Fibroblast of skin of right biceps (primary cell): ENCODE data around the gene CD3E.

ENCODE experiments used
- DNase-seq: peaks from one replicate; pipeline ENCODE4 v3.0.0-alpha.2; 2013

Gene CD3E

DNA sequence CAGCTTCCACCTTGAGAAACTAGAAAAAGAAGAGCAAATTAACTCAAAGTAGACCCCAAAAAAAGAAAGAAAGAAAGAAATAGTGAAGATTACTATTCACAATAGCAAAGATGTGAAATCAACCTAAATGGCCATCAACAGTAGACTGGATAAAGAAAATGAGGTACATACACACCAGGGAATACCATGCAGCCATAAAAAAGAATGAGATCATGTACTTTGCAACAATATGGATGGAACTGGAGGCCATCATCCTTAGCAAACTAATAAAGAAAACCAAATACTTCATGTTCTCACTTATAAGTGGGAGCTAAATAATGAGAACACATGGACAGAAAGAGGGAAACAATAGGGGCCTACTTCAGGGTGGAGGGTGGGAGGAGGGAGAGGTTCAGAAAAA, 24.2 kb downstream of the CD3E start:
- DNase-seq: no peak

DNA sequence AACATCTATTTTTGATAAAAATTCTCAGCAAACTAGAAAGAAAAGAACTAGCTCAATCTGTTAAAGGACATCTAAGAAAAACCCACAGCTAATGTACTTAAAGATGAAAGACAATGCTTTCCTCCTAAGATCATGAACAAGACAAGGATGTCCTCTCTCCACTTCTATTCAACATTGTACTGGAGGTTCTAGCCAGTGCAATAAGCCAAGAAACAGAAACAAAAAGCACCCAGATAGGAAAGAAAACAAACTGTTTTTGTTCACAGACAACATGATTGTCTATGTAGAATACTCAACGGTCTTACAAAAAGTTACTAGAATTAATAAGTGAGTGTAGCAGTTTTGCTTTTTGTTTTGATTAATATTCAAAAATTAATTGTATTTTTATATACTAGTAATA, 30.2 kb downstream of the CD3E start:
- no peak for DNase-seq

DNA sequence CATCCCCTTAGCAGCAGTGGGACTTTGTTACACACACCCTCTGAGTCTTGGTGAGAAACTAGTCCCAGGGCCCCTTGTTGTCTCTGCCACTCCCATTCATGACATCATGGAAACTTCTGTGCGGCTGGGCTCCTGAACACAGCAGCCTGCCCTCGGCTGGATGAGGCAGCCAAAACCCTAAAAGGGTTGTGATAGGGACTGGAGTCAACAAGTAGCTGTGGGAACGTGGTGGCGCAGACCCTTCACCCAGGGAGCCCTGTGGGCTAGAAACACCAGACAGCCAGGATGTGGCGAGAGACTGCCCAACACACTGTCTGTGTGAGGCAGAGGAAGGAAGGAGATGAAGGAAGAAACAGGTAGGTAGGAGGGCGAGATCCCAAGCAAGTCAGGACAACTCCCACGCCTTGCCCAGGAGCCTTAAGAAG, 34.1 kb downstream of the CD3E start:
- no peak for DNase-seq

DNA sequence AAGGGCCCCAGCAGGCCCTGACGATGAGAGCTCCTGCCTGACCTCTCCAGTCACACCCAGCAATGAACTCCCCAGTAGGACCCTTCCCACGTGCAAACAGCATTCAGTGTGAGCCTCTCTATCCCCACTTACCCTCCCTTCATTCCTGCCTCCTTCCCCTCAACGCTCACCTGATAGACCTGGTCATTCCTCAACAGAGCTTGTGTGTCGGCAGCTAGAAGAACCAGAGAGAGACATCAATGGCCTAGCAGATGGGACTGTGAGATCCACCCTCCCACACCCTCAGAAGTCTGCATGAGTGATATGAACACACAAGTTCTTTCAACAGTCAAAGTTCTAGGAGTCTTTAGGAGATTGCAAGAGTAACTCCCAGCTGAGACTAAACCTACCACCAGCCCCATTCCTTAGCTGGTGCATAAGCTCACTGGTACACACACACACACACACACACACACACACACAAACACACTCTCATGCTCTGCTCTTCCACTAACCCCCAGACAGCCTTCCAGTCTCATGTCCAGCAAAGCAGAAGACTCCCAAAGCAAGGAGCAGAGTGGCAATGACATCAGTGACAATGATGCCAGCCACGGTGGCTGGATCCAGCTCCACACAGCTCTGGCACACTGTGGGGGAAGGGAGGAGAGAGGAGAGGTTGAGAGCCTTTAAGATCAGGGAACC, 34.9 kb downstream of the CD3E start:
- no peak for DNase-seq

DNA sequence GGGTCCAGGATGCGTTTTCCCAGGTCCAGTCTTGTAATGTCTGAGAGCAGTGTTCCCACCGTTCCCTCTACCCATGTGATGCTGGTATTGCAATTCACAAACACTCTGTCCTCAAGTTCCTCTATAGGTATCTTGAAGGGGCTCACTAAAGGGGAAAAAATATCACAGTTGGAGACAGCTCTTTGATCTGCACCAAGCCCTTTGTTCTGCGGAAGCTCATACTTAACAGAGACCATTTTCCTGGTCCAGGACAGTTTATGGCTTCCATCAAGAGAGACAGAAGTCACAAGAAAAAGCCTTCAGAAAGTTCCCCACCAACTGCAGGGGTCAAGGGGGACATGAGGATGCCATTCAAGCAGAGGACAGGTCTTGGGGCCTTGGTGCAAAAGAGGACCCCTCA, 35.9 kb downstream of the CD3E start:
- no peak for DNase-seq

DNA sequence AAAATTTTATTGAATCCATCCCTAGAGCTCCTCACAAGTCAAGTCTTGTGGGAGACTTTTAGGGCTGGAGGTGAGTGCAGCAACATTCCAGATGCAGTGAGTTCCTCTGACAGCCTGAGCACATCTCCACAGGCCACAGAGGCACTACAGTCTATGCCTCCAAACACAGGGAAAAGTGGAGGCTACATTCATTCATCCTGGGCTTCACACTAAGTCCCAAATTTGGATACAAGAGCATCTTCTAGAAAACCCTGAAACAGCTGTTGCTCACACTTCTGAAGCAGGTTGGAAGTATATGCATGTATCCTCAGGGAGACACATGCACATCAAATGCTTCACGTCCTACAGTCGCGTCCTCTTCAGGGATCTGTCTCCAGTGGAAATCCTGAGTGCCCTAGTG, 36.7 kb downstream of the CD3E start:
- DNase-seq: no peak

DNA sequence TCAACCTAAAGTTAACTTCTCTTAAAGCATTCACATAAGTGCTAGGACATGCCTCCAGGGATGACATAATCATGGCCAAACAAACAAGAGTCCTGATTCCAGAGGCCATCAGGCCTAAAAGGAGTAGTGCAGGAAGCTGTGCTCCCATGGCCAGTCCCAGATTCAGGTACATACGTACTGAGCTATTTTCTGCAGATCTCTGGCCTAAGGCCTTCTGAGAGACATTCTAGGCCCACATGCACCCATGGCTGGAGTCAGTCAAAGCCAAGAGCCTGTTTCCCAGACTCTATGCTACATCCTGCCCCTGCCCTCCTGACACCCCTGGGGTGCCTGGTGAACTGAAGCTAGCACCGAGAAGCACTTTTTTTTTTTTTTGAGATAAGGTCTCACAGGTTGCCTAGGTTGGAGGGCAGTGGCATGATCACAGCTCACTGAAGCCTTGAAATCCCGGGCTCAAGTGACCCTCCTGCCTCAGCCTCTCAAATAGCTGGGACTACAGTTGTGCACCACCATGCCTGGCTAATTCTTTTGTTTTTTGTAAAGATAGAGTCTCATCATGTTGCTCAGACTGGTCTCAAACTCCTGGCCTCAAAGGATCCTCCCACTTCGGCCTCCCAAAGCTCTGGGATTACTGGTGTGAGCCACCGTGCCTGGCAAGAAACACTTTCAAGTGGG, 37.4 kb downstream of the CD3E start:
- no peak for DNase-seq

DNA sequence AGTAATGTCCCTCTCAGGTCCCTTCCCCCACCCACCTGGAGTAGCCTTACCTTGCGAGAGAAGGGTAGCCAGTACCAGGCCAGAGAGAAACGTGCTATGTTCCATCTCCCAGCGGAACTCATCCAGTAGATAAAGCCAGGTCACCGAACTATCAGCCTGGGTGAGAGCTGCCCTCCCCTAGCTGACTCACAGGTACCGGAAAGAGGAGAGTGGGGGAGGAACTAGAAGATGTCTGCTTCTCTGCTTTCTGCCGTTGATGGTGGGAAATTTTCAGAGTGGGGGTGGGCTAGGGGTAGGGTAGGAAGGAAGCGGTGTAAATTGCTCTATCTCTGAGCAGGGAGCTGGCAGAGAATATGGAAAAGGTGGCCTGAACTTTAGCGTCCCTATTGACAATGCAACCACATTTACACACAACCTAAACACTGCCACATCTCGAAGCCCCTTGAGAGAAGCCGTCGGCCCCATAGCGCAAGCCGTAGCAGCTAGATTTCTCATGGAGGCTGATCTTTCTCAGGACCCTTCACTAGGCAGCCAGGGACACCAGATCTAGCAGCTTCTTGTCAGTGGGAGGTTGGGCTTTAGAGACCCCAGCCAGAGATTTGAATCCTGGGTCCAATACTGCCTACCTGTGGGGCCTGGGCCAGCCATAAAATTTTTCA, 38.1 kb downstream of the CD3E start, which contains the start of gene CD3D:
Gene CD3D, minus strand, starts transcription at position 203 of the 659 bp plus-strand sequence. Its CDS starts 98 bp downstream, at position 105.
- no peak for DNase-seq

DNA sequence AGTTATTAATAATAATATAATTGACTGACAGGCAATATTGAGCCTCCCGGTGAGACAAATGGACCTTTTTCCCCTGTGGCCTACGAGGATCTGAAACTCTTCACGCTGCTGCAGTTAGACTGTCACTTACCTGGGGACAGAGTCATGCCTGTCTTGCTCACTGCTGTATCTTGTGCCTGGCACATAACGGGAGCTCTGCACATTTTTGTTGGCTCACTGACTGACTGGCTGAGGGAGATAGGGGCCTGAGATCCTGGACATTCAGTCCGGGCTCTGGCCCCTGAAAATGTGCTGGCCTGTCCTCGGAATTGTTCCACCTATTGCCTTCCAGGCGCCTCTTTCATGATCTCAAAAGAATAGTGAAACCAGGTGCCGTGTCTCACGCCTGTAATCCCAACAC, 38.7 kb downstream of the CD3E start:
- no peak for DNase-seq

DNA sequence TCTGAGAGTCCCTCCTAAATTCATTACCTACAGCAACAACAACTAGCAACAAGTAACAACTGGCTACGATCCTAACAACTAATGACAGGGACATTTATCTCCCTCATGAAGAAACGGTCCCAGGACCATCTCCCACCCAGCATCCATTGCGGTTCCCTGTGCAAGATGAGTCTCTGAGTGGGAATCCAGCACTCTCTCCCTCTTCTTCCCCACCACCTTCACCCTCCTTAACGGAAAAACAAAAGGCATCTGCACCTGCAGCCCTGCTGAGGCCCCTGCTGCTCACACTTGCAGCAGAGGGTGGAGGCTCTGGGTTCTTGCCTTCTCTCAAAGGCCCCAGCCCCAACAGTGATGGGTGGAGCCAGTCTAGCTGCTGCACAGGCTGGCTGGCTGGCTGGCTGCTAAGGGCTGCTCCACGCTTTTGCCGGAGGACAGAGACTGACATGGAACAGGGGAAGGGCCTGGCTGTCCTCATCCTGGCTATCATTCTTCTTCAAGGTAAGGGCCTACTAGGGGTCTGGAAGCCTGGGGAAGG, 39.5 kb downstream of the CD3E start, which contains the start of gene CD3G:
Gene CD3G, plus strand, starts transcription at position 364 of the 535 bp plus-strand sequence. Its CDS starts 80 bp downstream, at position 444.
- DNase-seq: no peak

DNA sequence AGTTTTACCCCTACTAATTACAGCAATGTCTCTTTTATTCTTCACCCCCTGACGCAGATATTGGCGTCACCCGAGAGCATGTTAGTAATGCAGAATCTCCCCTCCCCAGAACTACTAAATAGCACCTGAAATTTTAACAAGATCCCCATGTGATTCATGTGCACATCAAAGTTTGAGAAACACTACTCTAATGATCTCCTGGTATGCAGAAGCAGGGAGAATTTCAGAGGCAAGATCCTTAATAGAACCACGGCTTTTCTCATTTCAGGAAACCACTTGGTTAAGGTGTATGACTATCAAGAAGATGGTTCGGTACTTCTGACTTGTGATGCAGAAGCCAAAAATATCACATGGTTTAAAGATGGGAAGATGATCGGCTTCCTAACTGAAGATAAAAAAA, 44.9 kb downstream of the CD3E start:
- DNase-seq: no peak

DNA sequence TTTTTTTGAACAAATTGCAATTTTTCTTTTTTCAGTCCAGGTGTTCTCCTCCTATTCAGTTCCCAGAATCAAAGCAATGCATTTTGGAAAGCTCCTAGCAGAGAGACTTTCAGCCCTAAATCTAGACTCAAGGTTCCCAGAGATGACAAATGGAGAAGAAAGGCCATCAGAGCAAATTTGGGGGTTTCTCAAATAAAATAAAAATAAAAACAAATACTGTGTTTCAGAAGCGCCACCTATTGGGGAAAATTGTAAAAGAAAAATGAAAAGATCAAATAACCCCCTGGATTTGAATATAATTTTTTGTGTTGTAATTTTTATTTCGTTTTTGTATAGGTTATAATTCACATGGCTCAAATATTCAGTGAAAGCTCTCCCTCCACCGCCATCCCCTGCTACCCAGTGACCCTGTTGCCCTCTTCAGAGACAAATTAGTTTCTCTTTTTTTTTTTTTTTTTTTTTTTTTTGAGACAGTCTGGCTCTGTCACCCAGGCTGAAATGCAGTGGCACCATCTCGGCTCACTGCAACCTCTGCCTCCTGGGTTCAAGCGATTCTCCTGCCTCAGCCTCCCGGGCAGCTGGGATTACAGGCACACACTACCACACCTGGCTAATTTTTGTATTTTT, 48.7 kb downstream of the CD3E start:
- peak; percentile 18 for DNase-seq

DNA sequence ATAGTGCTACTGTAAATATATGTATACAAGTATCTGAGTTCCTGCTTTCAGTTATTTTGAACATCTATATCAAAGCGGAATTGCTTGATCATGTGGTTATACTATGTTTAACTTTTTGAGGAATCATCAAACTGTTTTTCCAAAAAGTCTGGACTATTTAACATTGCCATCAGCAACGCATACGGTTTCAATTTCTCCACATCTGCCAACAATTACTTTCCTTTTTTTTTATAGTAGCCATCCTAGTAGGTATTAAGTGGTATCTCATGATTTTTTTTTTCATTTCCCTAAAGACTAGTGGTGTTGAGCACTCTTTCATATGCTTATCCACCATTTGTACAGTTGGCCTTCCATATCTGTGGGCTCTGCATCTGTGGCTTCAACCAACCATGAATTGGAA, 53.5 kb downstream of the CD3E start:
- DNase-seq: no peak

DNA sequence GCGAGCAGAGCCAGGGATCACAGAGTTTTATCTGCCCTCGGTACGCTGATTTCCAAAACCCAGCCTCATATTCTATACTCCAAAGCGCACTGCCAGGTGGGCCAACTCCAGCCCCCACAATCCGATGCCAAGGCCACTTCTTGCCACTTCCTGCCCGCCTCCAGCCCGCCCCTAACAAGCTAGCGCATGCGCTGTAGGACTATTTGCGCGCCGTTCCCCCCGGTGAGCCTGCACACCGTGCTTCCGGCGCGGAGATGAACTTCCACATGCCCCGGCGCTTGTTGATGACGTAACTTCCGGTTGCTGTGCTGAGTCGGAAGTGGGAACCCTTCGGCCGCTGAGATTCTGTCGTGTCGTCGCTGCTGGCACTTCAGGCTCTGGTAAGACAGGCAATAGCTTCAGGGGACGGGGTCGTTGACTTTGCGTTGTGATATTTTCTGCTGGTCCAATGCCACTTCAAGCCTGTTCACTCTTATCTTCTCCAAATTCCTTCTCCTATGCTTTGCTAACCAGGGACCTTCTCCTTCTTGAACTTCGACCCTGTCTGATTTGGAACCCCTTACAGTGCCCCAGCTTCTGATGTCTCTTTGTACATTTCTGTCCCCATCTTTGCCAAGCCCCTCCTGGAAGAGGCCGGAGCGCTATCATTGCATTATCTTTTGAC, 54.9 kb downstream of the CD3E start, which contains the start of gene UBE4A:
Gene UBE4A, plus strand, starts transcription at position 306 of the 664 bp plus-strand sequence. CDS start 5,481 bp downstream, outside the sequence.
- peak; percentile 94 for DNase-seq

DNA sequence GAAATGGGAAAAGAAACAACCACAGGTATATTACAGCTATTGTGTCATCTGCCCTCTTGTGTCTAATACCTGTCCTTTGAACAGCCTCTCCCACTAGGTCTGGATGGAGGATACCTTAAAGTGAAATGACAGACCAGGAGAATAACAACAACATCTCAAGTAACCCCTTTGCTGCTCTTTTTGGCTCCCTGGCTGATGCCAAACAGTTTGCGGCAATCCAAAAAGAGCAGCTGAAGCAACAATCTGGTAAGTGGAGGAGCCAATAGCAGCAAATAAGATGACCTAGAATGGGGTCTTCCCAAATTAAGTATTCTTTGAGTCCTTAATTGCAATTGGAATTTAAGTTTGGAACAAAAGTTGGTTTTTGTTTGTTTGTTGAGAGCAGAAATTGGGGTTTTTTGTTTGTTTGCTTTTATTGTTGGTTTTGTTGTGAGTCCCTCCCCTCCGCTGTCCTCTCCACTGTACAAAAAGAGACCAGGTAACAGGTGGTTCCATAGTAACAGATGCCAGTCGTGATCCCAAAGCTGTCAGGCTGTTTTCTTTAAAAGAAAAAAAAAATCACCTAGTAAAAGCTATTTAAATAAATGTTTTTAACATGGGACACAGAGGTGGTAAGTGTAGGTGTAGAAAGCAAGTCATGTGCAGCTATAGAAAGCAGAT, 60.6 kb downstream of the CD3E start:
- no peak for DNase-seq
